Measurements from ENCODE around the gene ALKBH7. TPM values are rescaled to one million over a fixed set of nuclear protein-coding genes. Genes with fewer than 3 reads are reported as not detected.
A peak's percentile ranks its signal among the peaks of the same experiment; 100 is the strongest.

The ALKBH7 gene
- total RNA-seq, 2 experiments from 2014 or later = 75.3 to 78.7 TPM

DNA sequence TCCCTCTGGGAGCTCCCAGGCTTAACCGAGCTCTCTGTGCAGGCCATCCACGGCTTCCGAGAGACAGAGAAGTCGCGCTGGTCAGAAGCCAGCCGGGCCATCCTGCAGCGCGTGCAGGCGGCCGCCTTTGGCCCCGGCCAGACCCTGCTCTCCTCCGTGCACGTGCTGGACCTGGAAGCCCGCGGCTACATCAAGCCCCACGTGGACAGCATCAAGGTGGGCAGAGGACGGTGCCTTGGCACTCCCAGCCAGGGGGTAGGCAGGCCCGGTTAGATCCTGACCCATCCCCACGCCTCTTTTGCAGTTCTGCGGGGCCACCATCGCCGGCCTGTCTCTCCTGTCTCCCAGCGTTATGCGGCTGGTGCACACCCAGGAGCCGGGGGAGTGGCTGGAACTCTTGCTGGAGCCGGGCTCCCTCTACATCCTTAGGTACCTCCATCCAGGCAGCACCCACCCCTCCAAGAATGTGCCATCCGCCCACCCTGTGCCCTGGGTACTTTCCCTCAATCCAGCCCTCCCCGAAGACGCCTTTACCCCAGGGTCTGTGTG lies 1.6 kb downstream of the ALKBH7 start:
- no peak overlapping the region for H3K4me3 Mint-ChIP-seq

DNA sequence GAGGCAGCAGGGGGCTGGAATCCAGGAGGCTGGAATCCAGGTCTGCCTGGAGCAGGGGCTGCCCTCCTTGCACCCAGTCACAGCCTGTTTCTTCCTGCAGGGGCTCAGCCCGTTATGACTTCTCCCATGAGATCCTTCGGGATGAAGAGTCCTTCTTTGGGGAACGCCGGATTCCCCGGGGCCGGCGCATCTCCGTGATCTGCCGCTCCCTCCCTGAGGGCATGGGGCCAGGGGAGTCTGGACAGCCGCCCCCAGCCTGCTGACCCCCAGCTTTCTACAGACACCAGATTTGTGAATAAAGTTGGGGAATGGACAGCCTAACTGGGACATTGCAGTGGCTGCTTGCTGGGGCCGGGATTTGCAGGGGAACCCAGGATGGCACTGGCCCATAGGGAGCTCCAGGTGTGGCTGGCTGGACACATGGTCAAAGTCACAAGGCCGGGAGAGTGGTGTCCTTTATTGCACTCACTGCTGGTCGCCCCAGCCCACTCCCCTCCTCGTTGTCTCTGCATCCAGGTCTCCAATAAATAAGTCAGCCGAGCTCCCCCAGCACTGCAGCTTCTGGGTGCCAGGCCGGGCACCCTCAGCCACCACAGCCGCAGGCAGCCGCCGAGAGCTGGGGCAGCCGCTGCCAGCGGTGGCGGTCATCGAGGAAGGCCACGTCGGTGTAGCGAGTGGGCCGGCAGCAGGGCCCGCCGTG lies 2.3 kb downstream of the ALKBH7 start:
- H3K9me3 ChIP-seq (ENCODE audit: control insufficient read depth in 1 of 2, insufficient read depth in 1 of 2, low read length in 2 of 2) = no peaks in the 10 kb centered on the region
- H3K4me1 ChIP-seq (ENCODE audit: insufficient read depth, low read length) = peaks cover 18% of the 10 kb centered on the region
- Mint-ChIP-seq H3K27ac (no peak overlapping the region), H3K4me1 (ENCODE audit: low read depth) (peaks cover 16% of the 10 kb centered on the region), H3K27me3 (no peaks in the 10 kb centered on the region), H3K9me3 (no peaks in the 10 kb centered on the region), H3K4me3 (no peak overlapping the region), H3K36me3 (ENCODE audit: low read depth) (peaks cover 46% of the 10 kb centered on the region)
- H3K4me3 ChIP-seq (ENCODE audit: low read length) = no peak overlapping the region
- TF ChIP-seq, protein P1, sequence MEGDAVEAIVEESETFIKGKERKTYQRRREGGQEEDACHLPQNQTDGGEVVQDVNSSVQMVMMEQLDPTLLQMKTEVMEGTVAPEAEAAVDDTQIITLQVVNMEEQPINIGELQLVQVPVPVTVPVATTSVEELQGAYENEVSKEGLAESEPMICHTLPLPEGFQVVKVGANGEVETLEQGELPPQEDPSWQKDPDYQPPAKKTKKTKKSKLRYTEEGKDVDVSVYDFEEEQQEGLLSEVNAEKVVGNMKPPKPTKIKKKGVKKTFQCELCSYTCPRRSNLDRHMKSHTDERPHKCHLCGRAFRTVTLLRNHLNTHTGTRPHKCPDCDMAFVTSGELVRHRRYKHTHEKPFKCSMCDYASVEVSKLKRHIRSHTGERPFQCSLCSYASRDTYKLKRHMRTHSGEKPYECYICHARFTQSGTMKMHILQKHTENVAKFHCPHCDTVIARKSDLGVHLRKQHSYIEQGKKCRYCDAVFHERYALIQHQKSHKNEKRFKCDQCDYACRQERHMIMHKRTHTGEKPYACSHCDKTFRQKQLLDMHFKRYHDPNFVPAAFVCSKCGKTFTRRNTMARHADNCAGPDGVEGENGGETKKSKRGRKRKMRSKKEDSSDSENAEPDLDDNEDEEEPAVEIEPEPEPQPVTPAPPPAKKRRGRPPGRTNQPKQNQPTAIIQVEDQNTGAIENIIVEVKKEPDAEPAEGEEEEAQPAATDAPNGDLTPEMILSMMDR (IDR thresholded peaks at IDR 0.05) = no peak
- no peak overlapping the region for H3K27ac ChIP-seq (ENCODE audit: low read depth in 1 of 2, low read length in 2 of 2)
- CTCF ChIA-PET = no interaction called here
- intact Hi-C loops (cut with DNase I, micrococcal nuclease) = loop anchor here in 1 of 2 experiments (5.0 to 10.0 kb wide), 3 partner anchors 362 to 470 kb away; partner anchors contain the start of genes GPR108, NDUFA11, RANBP3 and TRIP10
- H3K36me3 ChIP-seq (ENCODE audit: insufficient read depth, low read length) = peaks cover 15% of the 10 kb centered on the region
- POLR2A ChIA-PET = interaction anchor here (0.9 to 1.5 kb wide), 2 partner anchors 14 to 18 kb away, joined by 3 to 4 read pairs; partner anchors contain the start of genes CLPP and GTF2F1
- DNase-seq (no peak), ATAC-seq (ENCODE audit: poor library complexity) (no peak)
- no peaks in the 10 kb centered on the region for H3K27me3 ChIP-seq (ENCODE audit: control insufficient read depth in 1 of 2, insufficient read depth in 2 of 2, low read length in 2 of 2)

More for the DNA sequence above, 1.6 kb downstream of the ALKBH7 start:
- intact Hi-C loops (cut with DNase I, micrococcal nuclease) = loop anchor here in 1 of 2 experiments (5.0 to 10.0 kb wide), 3 partner anchors 363 to 469 kb away; partner anchors contain the start of genes GPR108, NDUFA11, RANBP3 and TRIP10
- Histone ChIP-seq H3K27ac (ENCODE audit: low read depth in 1 of 2, low read length in 2 of 2) (peak overlapping the region in 1 of 2 donors; percentile 2), H3K9me3 (ENCODE audit: control insufficient read depth in 1 of 2, insufficient read depth in 1 of 2, low read length in 2 of 2) (no peaks in the 10 kb centered on the region), H3K36me3 (ENCODE audit: insufficient read depth, low read length) (peaks cover 10% of the 10 kb centered on the region), H3K27me3 (ENCODE audit: control insufficient read depth in 1 of 2, insufficient read depth in 2 of 2, low read length in 2 of 2) (no peaks in the 10 kb centered on the region), H3K4me3 (ENCODE audit: low read length) (no peak overlapping the region), H3K4me1 (ENCODE audit: insufficient read depth, low read length) (peaks cover 18% of the 10 kb centered on the region)
- H3K27ac Mint-ChIP-seq = peak overlapping the region; percentile 89
- peaks cover 19% of the 10 kb centered on the region for H3K4me1 Mint-ChIP-seq (ENCODE audit: low read depth)
- POLR2A ChIA-PET = interaction anchor here (1.0 to 4.0 kb wide), 4 partner anchors 12 to 695 kb away, joined by 4 to 172 read pairs (median 6); partner anchors contain the start of genes CLPP, DENND1C, GTF2F1 and ZNF557
- peaks cover 46% of the 10 kb centered on the region for H3K36me3 Mint-ChIP-seq (ENCODE audit: low read depth)
- ATAC-seq (ENCODE audit: poor library complexity) (no peak), DNase-seq (peak in 2 of 14 experiments; percentile 25 to 56)
- H3K27me3 Mint-ChIP-seq = no peaks in the 10 kb centered on the region
- H3K9me3 Mint-ChIP-seq = no peaks in the 10 kb centered on the region
- CTCF ChIA-PET = no interaction called here
- TF ChIP-seq, protein P1 (IDR thresholded peaks at IDR 0.05) = no peak

DNA sequence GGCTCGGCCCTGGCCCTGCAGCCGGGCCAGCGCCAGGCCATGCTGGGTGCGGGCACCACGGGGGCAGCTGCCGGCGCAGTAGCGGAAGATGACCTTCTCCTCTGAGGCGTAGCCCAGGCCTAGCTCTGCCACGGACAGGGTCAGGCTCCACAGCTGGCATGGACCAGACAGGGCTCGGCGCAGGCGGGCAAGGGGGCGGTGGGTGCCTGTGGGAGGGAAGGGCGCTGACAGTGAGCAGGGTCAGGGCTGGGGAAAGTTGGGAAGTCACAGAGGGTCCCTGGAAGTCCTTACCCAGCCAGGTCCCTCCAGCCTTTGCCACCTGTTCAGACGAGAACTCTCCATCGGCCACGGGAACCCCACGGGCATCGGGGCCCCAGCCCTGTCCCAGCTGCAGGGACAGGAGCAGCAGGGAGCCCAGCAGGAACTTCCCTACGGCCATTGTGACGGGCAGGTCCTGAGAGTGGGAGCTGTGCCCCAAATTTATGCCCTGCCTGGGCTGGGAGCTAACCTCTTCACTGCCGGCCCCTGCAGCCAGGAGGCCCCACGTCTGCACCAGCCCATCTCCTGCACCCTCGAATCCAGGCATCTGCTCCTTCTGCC lies 2.9 kb downstream of the ALKBH7 start, which contains the start of gene PSPN:
TSS of gene PSPN (minus strand) at position 523 of the 600 bp plus-strand sequence. CDS start at position 439, 84 bp downstream.
- peaks cover 22% of the 10 kb centered on the region for H3K36me3 ChIP-seq (ENCODE audit: insufficient read depth, low read length)
- no peak within 1 kb of the TSS for H3K4me3 ChIP-seq (ENCODE audit: low read length)
- H3K4me1 Mint-ChIP-seq (ENCODE audit: low read depth) = peaks cover 13% of the 10 kb centered on the region
- POLR2A ChIA-PET = interaction anchor here (0.9 to 1.5 kb wide), 2 partner anchors 14 to 17 kb away, joined by 3 to 4 read pairs; partner anchors contain the start of genes CLPP and GTF2F1
- no peak within 1 kb of the TSS for H3K27ac ChIP-seq (ENCODE audit: low read depth in 1 of 2, low read length in 2 of 2)
- intact Hi-C loops (cut with DNase I, micrococcal nuclease) = loop anchor here in 1 of 2 experiments (10.0 kb wide), 2 partner anchors 401 to 471 kb away; partner anchors contain the start of genes NDUFA11, RANBP3 and VMAC
- ATAC-seq (ENCODE audit: poor library complexity) = no peak
- no peaks in the 10 kb centered on the region for H3K27me3 ChIP-seq (ENCODE audit: control insufficient read depth in 1 of 2, insufficient read depth in 2 of 2, low read length in 2 of 2)
- DNase-seq = no peak
- H3K9me3 ChIP-seq (ENCODE audit: control insufficient read depth in 1 of 2, insufficient read depth in 1 of 2, low read length in 2 of 2) = peaks cover 0 to 5% of the 10 kb centered on the region in 2 experiments
- H3K27me3 Mint-ChIP-seq = no peaks in the 10 kb centered on the region
- CTCF ChIA-PET = no interaction called here
- H3K27ac Mint-ChIP-seq = peak within 1 kb of the TSS; percentile 39
- H3K9me3 Mint-ChIP-seq = no peaks in the 10 kb centered on the region
- peaks cover 18% of the 10 kb centered on the region for H3K4me1 ChIP-seq (ENCODE audit: insufficient read depth, low read length)
- H3K36me3 Mint-ChIP-seq (ENCODE audit: low read depth) = peaks cover 51% of the 10 kb centered on the region
- H3K4me3 Mint-ChIP-seq = no peak within 1 kb of the TSS
- TF ChIP-seq, protein P1 (IDR thresholded peaks at IDR 0.05) = no peak

Measured in CD4-positive, alpha-beta T cell (primary cell).